ENCODE results near the gene ELMO1.
A peak's percentile ranks its signal among the peaks of the same experiment; 100 is the strongest.

Gene ELMO1

GRCh38 chr7:37481154-37481553 is 32.5 kb upstream of the ELMO1 start:
- no peaks in the 10 kb centered on the region for H3K4me1 Mint-ChIP-seq (ENCODE audit: low read depth)
- H3K27ac Mint-ChIP-seq: no peak overlapping the region
- H3K36me3 Mint-ChIP-seq (ENCODE audit: low read depth): no peaks in the 10 kb centered on the region
- no peak overlapping the region for H3K4me3 Mint-ChIP-seq
- peaks cover 8% of the 10 kb centered on the region for H3K27me3 Mint-ChIP-seq
- H3K9me3 Mint-ChIP-seq: no peaks in the 10 kb centered on the region

GRCh38 chr7:37480041-37481031 is 31.7 kb upstream of the ELMO1 start:
- Mint-ChIP-seq H3K27me3 (peaks cover 10% of the 10 kb centered on the region), H3K4me1 (ENCODE audit: low read depth) (no peaks in the 10 kb centered on the region), H3K27ac (no peak overlapping the region), H3K4me3 (no peak overlapping the region), H3K36me3 (ENCODE audit: low read depth) (no peaks in the 10 kb centered on the region), H3K9me3 (no peaks in the 10 kb centered on the region)

GRCh38 chr7:37476881-37477450 is 28.3 kb upstream of the ELMO1 start:
- H3K27ac Mint-ChIP-seq: no peak overlapping the region
- H3K27me3 Mint-ChIP-seq: peaks cover 21% of the 10 kb centered on the region
- H3K4me3 Mint-ChIP-seq: no peak overlapping the region
- H3K9me3 Mint-ChIP-seq: no peaks in the 10 kb centered on the region
- no peaks in the 10 kb centered on the region for H3K36me3 Mint-ChIP-seq (ENCODE audit: low read depth)
- H3K4me1 Mint-ChIP-seq (ENCODE audit: low read depth): no peaks in the 10 kb centered on the region

- Mint-ChIP-seq H3K27ac (no peak overlapping the region), H3K9me3 (no peaks in the 10 kb centered on the region), H3K36me3 (ENCODE audit: low read depth) (no peaks in the 10 kb centered on the region), H3K4me3 (no peak overlapping the region), H3K4me1 (ENCODE audit: low read depth) (no peaks in the 10 kb centered on the region), H3K27me3 (peaks cover 21% of the 10 kb centered on the region)
Measured at GRCh38 chr7:37476428-37476827, 27.8 kb upstream of the ELMO1 start.

- Mint-ChIP-seq H3K4me3 (no peak overlapping the region), H3K36me3 (ENCODE audit: low read depth) (no peaks in the 10 kb centered on the region), H3K9me3 (no peaks in the 10 kb centered on the region), H3K4me1 (ENCODE audit: low read depth) (no peaks in the 10 kb centered on the region), H3K27ac (no peak overlapping the region), H3K27me3 (peaks cover 21% of the 10 kb centered on the region)
Measured at GRCh38 chr7:37475646-37476045, 27.0 kb upstream of the ELMO1 start.

GRCh38 chr7:37471619-37472018 is 23.0 kb upstream of the ELMO1 start:
- Mint-ChIP-seq H3K27ac (no peak overlapping the region), H3K36me3 (ENCODE audit: low read depth) (no peaks in the 10 kb centered on the region), H3K9me3 (peaks cover 6% of the 10 kb centered on the region), H3K4me3 (no peak overlapping the region), H3K4me1 (ENCODE audit: low read depth) (no peaks in the 10 kb centered on the region), H3K27me3 (peaks cover 19% of the 10 kb centered on the region)

GRCh38 chr7:37467002-37467401 is 18.3 kb upstream of the ELMO1 start:
- H3K4me1 Mint-ChIP-seq (ENCODE audit: low read depth): peaks cover 4% of the 10 kb centered on the region
- H3K4me3 Mint-ChIP-seq: no peak overlapping the region
- H3K36me3 Mint-ChIP-seq (ENCODE audit: low read depth): no peaks in the 10 kb centered on the region
- H3K27me3 Mint-ChIP-seq: peaks cover 16% of the 10 kb centered on the region
- peaks cover 6% of the 10 kb centered on the region for H3K9me3 Mint-ChIP-seq
- H3K27ac Mint-ChIP-seq: no peak overlapping the region

GRCh38 chr7:37462138-37462537 is 13.5 kb upstream of the ELMO1 start:
- Mint-ChIP-seq H3K36me3 (ENCODE audit: low read depth) (no peaks in the 10 kb centered on the region), H3K4me1 (ENCODE audit: low read depth) (peaks cover 4% of the 10 kb centered on the region), H3K27ac (no peak overlapping the region), H3K27me3 (peaks cover 20% of the 10 kb centered on the region), H3K9me3 (no peaks in the 10 kb centered on the region), H3K4me3 (no peak overlapping the region)

GRCh38 chr7:37455081-37455480 is 6.4 kb upstream of the ELMO1 start:
- peaks cover 9% of the 10 kb centered on the region for H3K27me3 Mint-ChIP-seq
- no peaks in the 10 kb centered on the region for H3K36me3 Mint-ChIP-seq (ENCODE audit: low read depth)
- H3K9me3 Mint-ChIP-seq: no peaks in the 10 kb centered on the region
- no peak overlapping the region for H3K4me3 Mint-ChIP-seq
- H3K4me1 Mint-ChIP-seq (ENCODE audit: low read depth): peaks cover 5% of the 10 kb centered on the region
- no peak overlapping the region for H3K27ac Mint-ChIP-seq

- Mint-ChIP-seq H3K27ac (no peak overlapping the region), H3K4me1 (ENCODE audit: low read depth) (peaks cover 18% of the 10 kb centered on the region), H3K27me3 (no peaks in the 10 kb centered on the region)
Measured at GRCh38 chr7:37452346-37452745, 3.7 kb upstream of the ELMO1 start.

GRCh38 chr7:37450035-37450434 is 1.4 kb upstream of the ELMO1 start:
- H3K9me3 Mint-ChIP-seq: no peaks in the 10 kb centered on the region
- peaks cover 5% of the 10 kb centered on the region for H3K36me3 Mint-ChIP-seq (ENCODE audit: low read depth)
- no peak overlapping the region for H3K27ac Mint-ChIP-seq
- H3K4me1 Mint-ChIP-seq (ENCODE audit: low read depth): peaks cover 40% of the 10 kb centered on the region
- H3K27me3 Mint-ChIP-seq: no peaks in the 10 kb centered on the region
- peak overlapping the region; percentile 38 for H3K4me3 Mint-ChIP-seq

More at GRCh38 chr7:37452346-37452745, 3.7 kb upstream of the ELMO1 start:
- Mint-ChIP-seq H3K36me3 (ENCODE audit: low read depth) (peaks cover 4% of the 10 kb centered on the region), H3K9me3 (no peaks in the 10 kb centered on the region), H3K4me3 (no peak overlapping the region)

- Mint-ChIP-seq H3K27ac (peak overlapping the region; percentile 97), H3K27me3 (no peaks in the 10 kb centered on the region), H3K4me3 (peak overlapping the region; percentile 94), H3K4me1 (ENCODE audit: low read depth) (peaks cover 44% of the 10 kb centered on the region), H3K36me3 (ENCODE audit: low read depth) (peaks cover 9% of the 10 kb centered on the region), H3K9me3 (no peaks in the 10 kb centered on the region)
Measured at GRCh38 chr7:37449621-37450020, 957 bp upstream of the ELMO1 start.

- peaks cover 10% of the 10 kb centered on the region for H3K36me3 Mint-ChIP-seq (ENCODE audit: low read depth)
- H3K4me1 Mint-ChIP-seq (ENCODE audit: low read depth): peaks cover 54% of the 10 kb centered on the region
- peak overlapping the region; percentile 94 for H3K4me3 Mint-ChIP-seq
- H3K9me3 Mint-ChIP-seq: no peaks in the 10 kb centered on the region
- H3K27me3 Mint-ChIP-seq: no peaks in the 10 kb centered on the region
- H3K27ac Mint-ChIP-seq: peak overlapping the region; percentile 91
Measured at GRCh38 chr7:37448011-37448635, 541 bp downstream of the ELMO1 start.

GRCh38 chr7:37446371-37446770 is 2.3 kb downstream of the ELMO1 start:
- no peaks in the 10 kb centered on the region for H3K27me3 Mint-ChIP-seq
- H3K4me3 Mint-ChIP-seq: peak overlapping the region; percentile 94
- peak overlapping the region; percentile 91 for H3K27ac Mint-ChIP-seq
- peaks cover 70% of the 10 kb centered on the region for H3K4me1 Mint-ChIP-seq (ENCODE audit: low read depth)
- H3K36me3 Mint-ChIP-seq (ENCODE audit: low read depth): peaks cover 10% of the 10 kb centered on the region
- no peaks in the 10 kb centered on the region for H3K9me3 Mint-ChIP-seq

- Mint-ChIP-seq H3K4me3 (no peak overlapping the region), H3K4me1 (ENCODE audit: low read depth) (peaks cover 76% of the 10 kb centered on the region), H3K9me3 (no peaks in the 10 kb centered on the region), H3K36me3 (ENCODE audit: low read depth) (peaks cover 10% of the 10 kb centered on the region), H3K27me3 (no peaks in the 10 kb centered on the region), H3K27ac (peak overlapping the region; percentile 34)
Measured at GRCh38 chr7:37445790-37446189, 2.9 kb downstream of the ELMO1 start.

Measured in stimulated activated naive CD8-positive, alpha-beta T cell treated with anti-CD3 and anti-CD28 coated beads, Interleukin-15, Interleukin-2, amounts not matched to agents 100 ng/mL and 50 ng/mL, for 24 hours (primary cell).